ENCODE results near the gene PDE6D.

PDE6D gene

GRCh38 chr2:231686192-231687100, 94.6 kb downstream of the PDE6D start:
- Histone ChIP-seq H3K27me3 (ENCODE audit: insufficient read depth, low read depth) (no peaks in the 10 kb centered on the region), H3K36me3 (ENCODE audit: insufficient read depth) (no peaks in the 10 kb centered on the region), H3K4me2 (no peak overlapping the region), H3K4me1 (ENCODE audit: low read depth, poor library complexity, severe bottlenecking) (peaks cover 44% of the 10 kb centered on the region), H2AFZ (ENCODE audit: low read depth) (no peak overlapping the region; the same call in 1 of the 2 replicates), H3K27ac (no peak overlapping the region), H3K9ac (no peak overlapping the region), H3K4me3 (IDR thresholded peaks at IDR 0.05; ENCODE audit: insufficient read depth, low read depth, low read length) (no peak overlapping the region), H3K79me2 (ENCODE audit: insufficient read depth, low read depth) (no peaks in the 10 kb centered on the region), H4K20me1 (ENCODE audit: insufficient read depth) (no peaks in the 10 kb centered on the region)
- no peak for TF ChIP-seq CTCF (conservative IDR thresholded peaks at IDR 0.05; ENCODE audit: low read depth, low read length)

GRCh38 chr2:231685349-231686191, 95.5 kb downstream of the PDE6D start:
- Histone ChIP-seq H3K9ac (peak overlapping the region; percentile 49; the same call in 1 of the 2 replicates), H3K27me3 (ENCODE audit: insufficient read depth, low read depth) (no peaks in the 10 kb centered on the region), H3K79me2 (ENCODE audit: insufficient read depth, low read depth) (no peaks in the 10 kb centered on the region), H4K20me1 (ENCODE audit: insufficient read depth) (no peaks in the 10 kb centered on the region), H3K27ac (peak overlapping the region; percentile 61), H3K4me1 (ENCODE audit: low read depth, poor library complexity, severe bottlenecking) (peaks cover 49% of the 10 kb centered on the region), H2AFZ (ENCODE audit: low read depth) (no peak overlapping the region), H3K4me2 (no peak overlapping the region; the same call in 1 of the 2 replicates), H3K36me3 (ENCODE audit: insufficient read depth) (no peaks in the 10 kb centered on the region), H3K4me3 (IDR thresholded peaks at IDR 0.05; ENCODE audit: insufficient read depth, low read depth, low read length) (peak overlapping the region; percentile 11)
- no peak for TF ChIP-seq CTCF (conservative IDR thresholded peaks at IDR 0.05; ENCODE audit: low read depth, low read length)

- no peaks in the 10 kb centered on the region for H3K36me3 ChIP-seq (ENCODE audit: insufficient read depth)
- no peaks in the 10 kb centered on the region for H4K20me1 ChIP-seq (ENCODE audit: insufficient read depth)
- H3K4me2 ChIP-seq = no peak overlapping the region; the same call in 1 of the 2 replicates
- H3K79me2 ChIP-seq (ENCODE audit: insufficient read depth, low read depth) = no peaks in the 10 kb centered on the region
- peak overlapping the region; percentile 16 for H3K4me3 ChIP-seq (IDR thresholded peaks at IDR 0.05; ENCODE audit: insufficient read depth, low read depth, low read length)
- H3K9ac ChIP-seq = peak overlapping the region; percentile 49
- peak overlapping the region; percentile 61 for H3K27ac ChIP-seq
- H3K27me3 ChIP-seq (ENCODE audit: insufficient read depth, low read depth) = no peaks in the 10 kb centered on the region
- TF ChIP-seq CTCF (conservative IDR thresholded peaks at IDR 0.05; ENCODE audit: low read depth, low read length) = no peak
- H3K4me1 ChIP-seq (ENCODE audit: low read depth, poor library complexity, severe bottlenecking) = peaks cover 51% of the 10 kb centered on the region
- H2AFZ ChIP-seq (ENCODE audit: low read depth) = peak overlapping the region; percentile 14
These were observed 96.5 kb downstream of the PDE6D start for GRCh38 chr2:231684314-231685223.
